HG02938 (cell line): ENCODE data around the gene SLC29A3.
"Not testable (repeated sequence)": the region's sequence is repeated elsewhere in the genome, so short reads cannot be mapped to it uniquely, and the experiment has no call there.

Experiments used
- ATAC-seq: cut with Tn5 transposase; IDR thresholded peaks from one replicate; pipeline ENCODE4 v1.9.1; 2021; ENCODE audit warnings: mild to moderate bottlenecking, moderate library complexity; ENCODE audit not compliant: unreplicated experiment

Gene SLC29A3

GRCh38 chr10:71319042-71319799 lies at the start of gene SLC29A3:
Gene SLC29A3 (plus strand): TSS chr10:71319259. CDS start chr10:71319310, 51 bp downstream.
- ATAC-seq: peak; percentile 52

GRCh38 chr10:71269301-71270288 lies 49.5 kb upstream of the SLC29A3 start:
- ATAC-seq: no peak

GRCh38 chr10:71270301-71271220 lies 48.5 kb upstream of the SLC29A3 start:
- no peak for ATAC-seq

GRCh38 chr10:71271662-71272055 lies 47.4 kb upstream of the SLC29A3 start:
- ATAC-seq: no peak

GRCh38 chr10:71272056-71272771 lies 46.8 kb upstream of the SLC29A3 start:
- no peak for ATAC-seq

- not testable (repeated sequence) for ATAC-seq
These were observed 46.1 kb upstream of the SLC29A3 start for GRCh38 chr10:71272974-71273373.

- ATAC-seq: no peak
These were observed 45.6 kb upstream of the SLC29A3 start for GRCh38 chr10:71273506-71273905.

- ATAC-seq: no peak
These were observed 43.9 kb upstream of the SLC29A3 start for GRCh38 chr10:71274901-71275796.

GRCh38 chr10:71276873-71277272 lies 42.2 kb upstream of the SLC29A3 start:
- ATAC-seq: no peak

- ATAC-seq: no peak
These were observed 41.0 kb upstream of the SLC29A3 start for GRCh38 chr10:71277914-71278665.

GRCh38 chr10:71278691-71279588 lies 40.1 kb upstream of the SLC29A3 start:
- no peak for ATAC-seq

- ATAC-seq: no peak
These were observed 39.4 kb upstream of the SLC29A3 start for GRCh38 chr10:71279590-71280170.

GRCh38 chr10:71280216-71280615 lies 38.8 kb upstream of the SLC29A3 start:
- no peak for ATAC-seq

GRCh38 chr10:71280825-71281224 lies 38.2 kb upstream of the SLC29A3 start:
- no peak for ATAC-seq

- ATAC-seq: no peak
These were observed 37.3 kb upstream of the SLC29A3 start for GRCh38 chr10:71281646-71282322.

- no peak for ATAC-seq
These were observed 36.8 kb upstream of the SLC29A3 start for GRCh38 chr10:71282323-71282680.
